AG10803 (cell line): ENCODE measurements around the gene FBP1.

Experiments used
- DNase-seq: peaks from one replicate; pipeline ENCODE4 v3.0.0; 2010; ENCODE audit warnings: low read depth
- H3K4me3 ChIP-seq: 2 replicates; pipeline ENCODE4 v1.5.1; 2011; ENCODE audit warnings: mild to moderate bottlenecking, low read length, control low read depth
- CTCF ChIP-seq: conservative IDR thresholded peaks from 2 replicates; pipeline ENCODE4 v1.5.1; 2011; ENCODE audit warnings: mild to moderate bottlenecking, low read length, control low read depth, inconsistent platforms

The FBP1 gene

GRCh38 chr9:94639061-94639998 lies at the start of gene FBP1:
TSS of gene FBP1 (minus strand) at chr9:94639518. CDS start at chr9:94639310, 208 bp downstream.
- no peak for TF ChIP-seq CTCF
- no peak for DNase-seq

GRCh38 chr9:94687451-94687850 lies 48.1 kb upstream of the FBP1 start:
- H3K4me3 ChIP-seq = no peak overlapping the region
- TF ChIP-seq CTCF = no peak
- no peak for DNase-seq

More at GRCh38 chr9:94639061-94639998, at the start of gene FBP1:
- H3K4me3 ChIP-seq = peak within 1 kb of the TSS; percentile 46

GRCh38 chr9:94685359-94685758 lies 46.0 kb upstream of the FBP1 start:
- no peak for DNase-seq
- TF ChIP-seq CTCF = no peak
- no peak overlapping the region for H3K4me3 ChIP-seq

- DNase-seq = peak; percentile 85
These were observed 42.2 kb upstream of the FBP1 start for GRCh38 chr9:94681508-94681907.

GRCh38 chr9:94680621-94681020 lies 41.3 kb upstream of the FBP1 start:
- no peak for TF ChIP-seq CTCF
- no peak for DNase-seq
- H3K4me3 ChIP-seq = no peak overlapping the region

More at GRCh38 chr9:94681508-94681907, 42.2 kb upstream of the FBP1 start:
- peak; percentile 87 for TF ChIP-seq CTCF
- 0 out of 2 replicates have a peak overlapping the region, but pooled peaks have one; percentile 3 for H3K4me3 ChIP-seq

- no peak for TF ChIP-seq CTCF
- no peak for DNase-seq
- H3K4me3 ChIP-seq = no peak overlapping the region
These were observed 40.7 kb upstream of the FBP1 start for GRCh38 chr9:94680020-94680419.

- no peak overlapping the region for H3K4me3 ChIP-seq
- DNase-seq = no peak
- TF ChIP-seq CTCF = no peak
These were observed 40.3 kb upstream of the FBP1 start for GRCh38 chr9:94679587-94679986.
